ENCODE data around the gene HIGD1C. TPM values are rescaled to one million over a fixed set of nuclear protein-coding genes. Genes with fewer than 3 reads are reported as not detected.
"Not testable (repeated sequence)": the region's sequence is repeated elsewhere in the genome, so short reads cannot be mapped to it uniquely, and the experiment has no call there.

The HIGD1C gene
- not detected for polyA plus RNA-seq (2013, experiment 1 of 2)
- polyA plus RNA-seq (2013, experiment 2 of 2): not detected

- H3K27ac ChIP-seq (ENCODE audit: low read depth, low read length): no peak within 1 kb of the TSS
- no peaks in the 10 kb centered on the region for H3K4me1 ChIP-seq (ENCODE audit: insufficient read depth, low read length)
- no peak within 1 kb of the TSS for H3K4me3 ChIP-seq (ENCODE audit: low read length)
- no peaks in the 10 kb centered on the region for H3K27me3 ChIP-seq (ENCODE audit: insufficient read depth, low read length)
- no peaks in the 10 kb centered on the region for H3K9me3 ChIP-seq (ENCODE audit: insufficient read depth, low read depth, low read length)
- no peak within 1 kb of the TSS for H3K9ac ChIP-seq (ENCODE audit: low read depth, low read length)
- WGBS: 94% methylated on average over 19 of the region's 19 CpGs
- H3K36me3 ChIP-seq (ENCODE audit: insufficient read depth, low read length): no peaks in the 10 kb centered on the region
Measured at GRCh38 chr12:50952510-50952909, at the start of gene HIGD1C. TSS of gene HIGD1C (plus strand) at chr12:50952544. CDS start at chr12:50953999, 1,455 bp downstream.

- not testable (repeated sequence) for H3K9ac ChIP-seq (ENCODE audit: low read depth, low read length); H3K4me1 ChIP-seq (ENCODE audit: insufficient read depth, low read length); H3K27me3 ChIP-seq (ENCODE audit: insufficient read depth, low read length); H3K27ac ChIP-seq (ENCODE audit: low read depth, low read length); H3K36me3 ChIP-seq (ENCODE audit: insufficient read depth, low read length); H3K4me3 ChIP-seq (ENCODE audit: low read length)
- peaks cover 21% of the 10 kb centered on the region for H3K9me3 ChIP-seq (ENCODE audit: insufficient read depth, low read depth, low read length)
- WGBS: 93% methylated on average over 5 of the region's 5 CpGs
Measured at GRCh38 chr12:50908479-50908878, 43.9 kb upstream of the HIGD1C start.

GRCh38 chr12:50912361-50912760 lies 40.0 kb upstream of the HIGD1C start:
- peaks cover 51% of the 10 kb centered on the region for H3K9me3 ChIP-seq (ENCODE audit: insufficient read depth, low read depth, low read length)
- not testable (repeated sequence) for H3K36me3 ChIP-seq (ENCODE audit: insufficient read depth, low read length); H3K4me3 ChIP-seq (ENCODE audit: low read length); H3K27me3 ChIP-seq (ENCODE audit: insufficient read depth, low read length); H3K4me1 ChIP-seq (ENCODE audit: insufficient read depth, low read length); H3K9ac ChIP-seq (ENCODE audit: low read depth, low read length); H3K27ac ChIP-seq (ENCODE audit: low read depth, low read length)
- WGBS: 95% methylated on average over 4 of the region's 6 CpGs

GRCh38 chr12:50913224-50913623 lies 39.1 kb upstream of the HIGD1C start:
- H3K27ac ChIP-seq (ENCODE audit: low read depth, low read length): no peak overlapping the region
- no peaks in the 10 kb centered on the region for H3K27me3 ChIP-seq (ENCODE audit: insufficient read depth, low read length)
- H3K9ac ChIP-seq (ENCODE audit: low read depth, low read length): no peak overlapping the region
- no peaks in the 10 kb centered on the region for H3K4me1 ChIP-seq (ENCODE audit: insufficient read depth, low read length)
- 98% methylated on average over 2 of the region's 2 CpGs for WGBS
- peaks cover 58% of the 10 kb centered on the region for H3K9me3 ChIP-seq (ENCODE audit: insufficient read depth, low read depth, low read length)
- no peak overlapping the region for H3K4me3 ChIP-seq (ENCODE audit: low read length)
- no peaks in the 10 kb centered on the region for H3K36me3 ChIP-seq (ENCODE audit: insufficient read depth, low read length)

GRCh38 chr12:50914872-50915484 lies 37.4 kb upstream of the HIGD1C start:
- no peak overlapping the region for H3K27ac ChIP-seq (ENCODE audit: low read depth, low read length)
- H3K4me1 ChIP-seq (ENCODE audit: insufficient read depth, low read length): no peaks in the 10 kb centered on the region
- no peaks in the 10 kb centered on the region for H3K36me3 ChIP-seq (ENCODE audit: insufficient read depth, low read length)
- H3K4me3 ChIP-seq (ENCODE audit: low read length): no peak overlapping the region
- H3K9ac ChIP-seq (ENCODE audit: low read depth, low read length): no peak overlapping the region
- H3K27me3 ChIP-seq (ENCODE audit: insufficient read depth, low read length): no peaks in the 10 kb centered on the region
- H3K9me3 ChIP-seq (ENCODE audit: insufficient read depth, low read depth, low read length): peaks cover 65% of the 10 kb centered on the region
- WGBS: 83% methylated on average over 6 of the region's 6 CpGs

GRCh38 chr12:50916292-50916691 lies 36.1 kb upstream of the HIGD1C start:
- WGBS: 83% methylated on average over 3 of the region's 3 CpGs
- Histone ChIP-seq H3K27me3 (ENCODE audit: insufficient read depth, low read length) (no peaks in the 10 kb centered on the region), H3K9me3 (ENCODE audit: insufficient read depth, low read depth, low read length) (peaks cover 65% of the 10 kb centered on the region)

GRCh38 chr12:50918584-50919316 lies 33.6 kb upstream of the HIGD1C start:
- H3K27ac ChIP-seq (ENCODE audit: low read depth, low read length): no peak overlapping the region

More at GRCh38 chr12:50916292-50916691, 36.1 kb upstream of the HIGD1C start:
- Histone ChIP-seq H3K4me3 (ENCODE audit: low read length) (no peak overlapping the region), H3K36me3 (ENCODE audit: insufficient read depth, low read length) (no peaks in the 10 kb centered on the region), H3K4me1 (ENCODE audit: insufficient read depth, low read length) (no peaks in the 10 kb centered on the region; the same call in 1 of the 2 replicates), H3K9ac (ENCODE audit: low read depth, low read length) (no peak overlapping the region), H3K27ac (ENCODE audit: low read depth, low read length) (no peak overlapping the region)

GRCh38 chr12:50922820-50923219 lies 29.5 kb upstream of the HIGD1C start:
- Histone ChIP-seq H3K4me3 (ENCODE audit: low read length) (no peak overlapping the region), H3K4me1 (ENCODE audit: insufficient read depth, low read length) (peaks cover 43% of the 10 kb centered on the region), H3K36me3 (ENCODE audit: insufficient read depth, low read length) (no peaks in the 10 kb centered on the region), H3K27ac (ENCODE audit: low read depth, low read length) (no peak overlapping the region), H3K9ac (ENCODE audit: low read depth, low read length) (no peak overlapping the region), H3K27me3 (ENCODE audit: insufficient read depth, low read length) (no peaks in the 10 kb centered on the region), H3K9me3 (ENCODE audit: insufficient read depth, low read depth, low read length) (peaks cover 12% of the 10 kb centered on the region; the same call in 1 of the 2 replicates)
- 66% methylated on average over 3 of the region's 3 CpGs for WGBS

More at GRCh38 chr12:50918584-50919316, 33.6 kb upstream of the HIGD1C start:
- Histone ChIP-seq H3K9me3 (ENCODE audit: insufficient read depth, low read depth, low read length) (peaks cover 42% of the 10 kb centered on the region), H3K4me1 (ENCODE audit: insufficient read depth, low read length) (peaks cover 22% of the 10 kb centered on the region), H3K4me3 (ENCODE audit: low read length) (no peak overlapping the region), H3K27me3 (ENCODE audit: insufficient read depth, low read length) (no peaks in the 10 kb centered on the region), H3K9ac (ENCODE audit: low read depth, low read length) (no peak overlapping the region), H3K36me3 (ENCODE audit: insufficient read depth, low read length) (no peaks in the 10 kb centered on the region)
- 96% methylated on average over 5 of the region's 5 CpGs for WGBS

GRCh38 chr12:50923361-50924130 lies 28.8 kb upstream of the HIGD1C start:
- peaks cover 43% of the 10 kb centered on the region for H3K4me1 ChIP-seq (ENCODE audit: insufficient read depth, low read length)
- peak overlapping the region; percentile 42 for H3K4me3 ChIP-seq (ENCODE audit: low read length)
- H3K9ac ChIP-seq (ENCODE audit: low read depth, low read length): peak overlapping the region; percentile 58; the same call in 1 of the 2 replicates
- H3K9me3 ChIP-seq (ENCODE audit: insufficient read depth, low read depth, low read length): 0 out of 2 replicates have a peak, but pooled peaks cover 6% of the 10 kb centered on the region
- WGBS: 33% methylated on average over 8 of the region's 8 CpGs
- peak overlapping the region; percentile 83; the same call in 1 of the 2 replicates for H3K27ac ChIP-seq (ENCODE audit: low read depth, low read length)
- no peaks in the 10 kb centered on the region for H3K36me3 ChIP-seq (ENCODE audit: insufficient read depth, low read length)
- H3K27me3 ChIP-seq (ENCODE audit: insufficient read depth, low read length): no peaks in the 10 kb centered on the region

- H3K27ac ChIP-seq (ENCODE audit: low read depth, low read length): peak overlapping the region; percentile 83; the same call in 1 of the 2 replicates
- H3K27me3 ChIP-seq (ENCODE audit: insufficient read depth, low read length): no peaks in the 10 kb centered on the region
- 3% methylated on average over 4 of the region's 4 CpGs for WGBS
- peak overlapping the region; percentile 42 for H3K4me3 ChIP-seq (ENCODE audit: low read length)
- no peaks in the 10 kb centered on the region for H3K36me3 ChIP-seq (ENCODE audit: insufficient read depth, low read length)
- H3K9ac ChIP-seq (ENCODE audit: low read depth, low read length): peak overlapping the region; percentile 58; the same call in 1 of the 2 replicates
- H3K9me3 ChIP-seq (ENCODE audit: insufficient read depth, low read depth, low read length): 0 out of 2 replicates have a peak, but pooled peaks cover under 1% of the 10 kb centered on the region
- peaks cover 43% of the 10 kb centered on the region for H3K4me1 ChIP-seq (ENCODE audit: insufficient read depth, low read length)
Measured at GRCh38 chr12:50924131-50924438, 28.3 kb upstream of the HIGD1C start.

Measured in HUES64 (cell line).